ENCODE measurements around the gene NPY4R2.
"Not testable (repeated sequence)": the region's sequence is repeated elsewhere in the genome, so short reads cannot be mapped to it uniquely, and the experiment has no call there.

DNA sequence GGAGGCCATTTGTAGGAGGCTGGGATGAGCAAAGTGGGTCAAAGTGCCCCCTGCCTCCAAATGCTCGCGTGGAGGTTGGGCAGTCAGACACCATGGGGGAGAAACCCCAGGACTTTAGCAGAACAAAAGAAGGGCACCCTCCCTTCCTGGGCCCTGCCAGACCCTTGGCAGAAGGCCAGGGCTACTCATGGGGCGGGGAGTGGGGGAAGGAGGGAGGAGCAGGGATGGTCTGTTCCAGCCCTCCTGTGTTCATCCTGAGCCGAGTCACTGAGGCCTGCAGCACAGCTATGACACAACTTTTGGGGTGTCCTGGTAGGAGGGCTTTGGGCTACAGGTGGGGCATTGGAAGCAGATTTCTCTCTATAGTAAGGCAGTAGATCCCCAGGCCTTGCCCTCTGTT lies 24.9 kb downstream of the NPY4R2 start:
- not testable (repeated sequence) for TF ChIP-seq POLR2AphosphoS5 (IDR thresholded peaks at IDR 0.05)
- TF ChIP-seq, protein P1, sequence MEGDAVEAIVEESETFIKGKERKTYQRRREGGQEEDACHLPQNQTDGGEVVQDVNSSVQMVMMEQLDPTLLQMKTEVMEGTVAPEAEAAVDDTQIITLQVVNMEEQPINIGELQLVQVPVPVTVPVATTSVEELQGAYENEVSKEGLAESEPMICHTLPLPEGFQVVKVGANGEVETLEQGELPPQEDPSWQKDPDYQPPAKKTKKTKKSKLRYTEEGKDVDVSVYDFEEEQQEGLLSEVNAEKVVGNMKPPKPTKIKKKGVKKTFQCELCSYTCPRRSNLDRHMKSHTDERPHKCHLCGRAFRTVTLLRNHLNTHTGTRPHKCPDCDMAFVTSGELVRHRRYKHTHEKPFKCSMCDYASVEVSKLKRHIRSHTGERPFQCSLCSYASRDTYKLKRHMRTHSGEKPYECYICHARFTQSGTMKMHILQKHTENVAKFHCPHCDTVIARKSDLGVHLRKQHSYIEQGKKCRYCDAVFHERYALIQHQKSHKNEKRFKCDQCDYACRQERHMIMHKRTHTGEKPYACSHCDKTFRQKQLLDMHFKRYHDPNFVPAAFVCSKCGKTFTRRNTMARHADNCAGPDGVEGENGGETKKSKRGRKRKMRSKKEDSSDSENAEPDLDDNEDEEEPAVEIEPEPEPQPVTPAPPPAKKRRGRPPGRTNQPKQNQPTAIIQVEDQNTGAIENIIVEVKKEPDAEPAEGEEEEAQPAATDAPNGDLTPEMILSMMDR (IDR thresholded peaks at IDR 0.05): not testable (repeated sequence)

Data from prostate gland (tissue), 2 donors.